ENCODE measurements around the gene ZFP30. TPM values are rescaled to one million over a fixed set of nuclear protein-coding genes. Genes with fewer than 3 reads are reported as not detected.

ZFP30 gene
- total and polyA plus RNA-seq, 10 of the 15 experiments (the other 5 are each of a cell fraction or from before 2014, with no cell fraction given), result 1.4 to 12.8 (median 5.7) TPM

- TF ChIP-seq PBX3 (IDR thresholded peaks at IDR 0.05; ENCODE audit: insufficient replicate concordance, low read depth, low read length) (peak; percentile 89), ATF7 (IDR thresholded peaks at IDR 0.05; ENCODE audit: low read depth) (no peak), HSF1 (IDR thresholded peaks at IDR 0.05; ENCODE audit: low read depth, low read length) (no peak), PRDM15 (CRISPR knock-in tag; IDR thresholded peaks at IDR 0.05) (no peak), CHD1 (IDR thresholded peaks at IDR 0.05; ENCODE audit: low read depth, low read length) (no peak), PAX8 (IDR thresholded peaks at IDR 0.05) (no peak), NR2F1 (conservative IDR thresholded peaks at IDR 0.05) (0 out of 2 replicates have a peak, but pooled peaks have one; percentile 17), ZNF24 (IDR thresholded peaks at IDR 0.05) (no peak), MYB (IDR thresholded peaks at IDR 0.05; ENCODE audit: borderline replicate concordance, low read depth, low read length) (no peak), TCF7 (IDR thresholded peaks at IDR 0.05; ENCODE audit: borderline replicate concordance) (no peak), NR2C2 (IDR thresholded peaks at IDR 0.05; ENCODE audit: borderline replicate concordance, control insufficient read depth, insufficient read length, low read depth) (no peak), EGR1 (IDR thresholded peaks at IDR 0.05; ENCODE audit: borderline replicate concordance in 1 of 2, low read depth in 2 of 2, low read length in 2 of 2) (peak; percentile 44 to 87), HDAC6 (IDR thresholded peaks at IDR 0.05; ENCODE audit: unreplicated experiment) (no peak), RCOR1 (conservative IDR thresholded peaks at IDR 0.05; ENCODE audit: low read depth, low read length) (no peak), DPF2 (IDR thresholded peaks at IDR 0.05) (peak; percentile 46; the same call in 1 of the 2 replicates), ZBTB33 (IDR thresholded peaks at IDR 0.05) (no peak), ZNF207 (IDR thresholded peaks at IDR 0.05; ENCODE audit: borderline replicate concordance) (no peak), RUNX3 (IDR thresholded peaks at IDR 0.05; ENCODE audit: low read length) (peak; percentile 73), SIX5 (IDR thresholded peaks at IDR 0.05; ENCODE audit: low read depth, low read length, severe bottlenecking) (no peak), CREM (IDR thresholded peaks at IDR 0.05; ENCODE audit: low read depth) (no peak), MLLT1 (IDR thresholded peaks at IDR 0.05) (0 out of 2 replicates have a peak, but pooled peaks have one; percentile 46)
Observed at GRCh38 chr19:37655689-37656371, 565 bp upstream of the ZFP30 start (continued).

Measured in GM12878 (cell line).